Stimulated activated CD4-positive, alpha-beta T cell treated with anti-CD3 and anti-CD28 coated beads, Interleukin-1b, Interleukin-23, amount 100 ng/mL, for 4 hours (primary cell): ENCODE results near the gene BOD1.

Experiments
- DNase-seq, 2 donors: peaks; one replicate each; pipeline ENCODE4 v3.0.0-alpha.2; 2020; ENCODE audit warnings: low read depth in 2 of 2

BOD1 gene

DNA sequence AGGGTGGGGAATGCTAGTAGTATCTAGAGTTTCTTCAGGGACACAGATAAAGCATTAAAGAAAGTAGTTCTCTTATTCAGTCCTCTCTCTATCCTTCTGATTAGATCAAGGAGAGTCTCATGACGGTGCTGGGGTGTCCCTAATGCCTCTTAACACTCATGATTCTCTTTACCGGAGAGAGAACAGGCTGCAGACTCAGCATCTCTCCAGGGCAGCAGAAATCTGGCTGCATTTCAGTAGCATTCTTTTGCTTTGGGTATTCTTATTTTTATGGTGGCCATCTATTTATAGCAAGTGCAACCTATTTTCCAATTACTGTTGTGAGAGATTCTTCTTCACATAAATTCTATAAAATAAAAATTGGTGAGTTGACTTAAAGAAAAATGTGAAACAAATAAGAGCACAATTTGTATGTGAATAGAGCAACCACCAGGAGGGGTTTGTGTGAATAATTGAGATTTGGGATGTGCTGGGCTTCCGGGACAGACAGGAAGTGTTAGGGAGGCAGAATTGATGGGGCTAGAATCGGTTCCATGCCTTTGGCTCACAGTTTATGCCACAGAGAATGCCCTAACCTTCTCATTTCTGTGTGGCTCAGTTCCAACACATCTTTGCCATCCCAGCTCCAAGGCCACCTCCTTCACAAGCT is 23.8 kb upstream of the BOD1 start:
- DNase-seq, result no peak

DNA sequence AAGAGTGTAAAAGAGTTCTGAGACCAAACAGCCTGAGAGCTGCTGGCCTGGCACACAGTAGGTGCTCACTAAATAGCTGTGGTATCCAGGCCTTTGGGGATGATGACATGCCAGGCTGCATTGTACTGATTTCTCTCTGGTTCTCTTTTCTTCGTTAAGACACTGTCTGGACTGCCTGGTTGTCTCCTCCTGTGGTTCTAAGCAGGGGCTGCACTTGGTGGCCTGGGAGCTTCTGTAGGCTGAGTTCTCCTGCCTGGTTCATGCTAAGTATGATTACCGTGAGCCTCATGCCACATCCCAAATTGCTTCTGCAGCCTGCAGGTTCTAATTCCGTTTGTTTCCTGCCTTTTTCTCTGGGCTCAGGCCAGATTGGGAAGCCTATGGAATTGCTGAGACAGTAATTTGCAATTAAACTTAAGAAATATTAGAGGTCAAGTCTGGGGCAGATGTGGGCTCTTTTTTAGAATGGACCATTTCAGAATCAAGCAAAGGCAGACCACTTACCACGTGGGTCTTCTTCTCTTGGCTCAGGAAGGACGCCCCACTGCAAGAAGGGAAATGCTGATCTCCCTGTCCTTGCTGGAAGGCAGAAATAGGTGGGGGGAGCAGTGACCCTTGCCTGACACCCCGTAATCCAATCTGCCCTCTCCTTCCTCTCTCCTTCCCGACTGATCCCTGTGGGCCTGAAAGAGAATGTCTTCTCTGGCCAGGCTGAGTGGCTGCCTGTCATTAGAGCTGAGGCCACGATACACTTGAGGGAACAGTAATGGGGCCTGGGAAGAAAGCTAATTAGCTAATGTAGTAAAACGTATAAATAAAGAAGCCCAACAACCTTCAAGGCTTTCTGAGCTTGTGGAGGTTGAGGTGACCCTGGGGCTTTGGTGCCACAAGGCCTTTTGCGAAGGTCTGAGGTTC is 21.9 kb upstream of the BOD1 start:
- DNase-seq, result no peak

DNA sequence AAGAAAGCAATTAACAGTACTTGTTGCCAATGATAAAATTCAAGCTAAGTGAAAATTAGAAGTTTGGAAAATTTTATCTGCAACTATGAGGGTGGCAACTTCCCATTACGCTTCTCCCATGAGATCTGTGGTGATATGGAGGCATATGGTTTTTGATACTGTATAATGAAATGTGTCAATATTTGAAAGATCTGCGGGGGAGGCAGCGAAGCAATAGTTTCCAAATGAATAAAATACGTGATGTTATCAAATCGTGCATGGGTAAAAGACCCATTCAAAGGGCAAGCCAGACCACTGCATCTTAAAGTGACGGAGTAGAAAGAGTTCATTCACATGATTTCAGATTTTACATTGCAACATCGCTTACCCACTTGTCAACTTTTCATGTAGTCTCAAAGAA is 20.9 kb upstream of the BOD1 start:
- DNase-seq, result no peak

DNA sequence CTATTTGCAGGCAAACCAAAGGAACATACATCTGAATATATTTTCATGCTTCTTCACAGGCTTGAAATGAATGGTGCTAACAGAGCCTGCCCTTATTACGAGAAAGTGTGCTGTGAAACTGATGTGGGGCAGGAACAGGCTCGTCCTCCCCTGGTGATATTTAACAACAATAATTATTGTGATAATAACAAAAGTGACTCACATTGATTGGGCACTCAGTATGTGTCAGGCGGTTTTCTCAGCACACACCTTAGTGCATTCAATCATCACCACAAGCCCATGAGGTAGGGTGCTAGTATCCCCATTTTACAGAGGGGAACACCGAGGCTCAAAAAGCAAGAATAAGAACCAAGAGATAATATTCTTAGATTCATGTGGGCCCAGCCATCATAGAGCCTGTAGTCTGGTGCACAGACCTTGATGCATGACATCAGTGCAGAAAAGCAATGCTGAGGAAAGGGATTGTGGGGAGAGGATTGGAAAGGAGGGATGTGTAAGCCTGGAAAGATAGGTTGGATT is 18.1 kb upstream of the BOD1 start:
- no peak for DNase-seq

DNA sequence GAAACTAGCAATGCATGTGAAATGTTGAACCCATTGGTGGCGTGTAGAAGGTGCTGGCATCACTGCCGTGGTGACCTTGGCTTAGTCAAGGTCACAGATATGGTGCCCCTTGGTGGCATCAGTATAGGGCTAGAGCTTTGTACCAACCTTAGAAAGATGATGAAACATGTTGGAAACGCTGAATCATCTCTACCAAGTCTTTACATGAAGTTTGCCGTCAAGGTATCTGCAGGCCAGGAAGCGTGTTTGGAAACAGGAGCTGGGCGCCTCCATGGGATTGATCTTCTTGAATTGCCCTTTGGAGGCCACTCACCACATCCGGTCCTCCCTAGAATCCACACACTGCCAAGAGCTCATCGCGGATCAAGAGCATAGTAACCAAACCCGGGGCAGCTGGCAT is 16.9 kb upstream of the BOD1 start:
- DNase-seq, result no peak

DNA sequence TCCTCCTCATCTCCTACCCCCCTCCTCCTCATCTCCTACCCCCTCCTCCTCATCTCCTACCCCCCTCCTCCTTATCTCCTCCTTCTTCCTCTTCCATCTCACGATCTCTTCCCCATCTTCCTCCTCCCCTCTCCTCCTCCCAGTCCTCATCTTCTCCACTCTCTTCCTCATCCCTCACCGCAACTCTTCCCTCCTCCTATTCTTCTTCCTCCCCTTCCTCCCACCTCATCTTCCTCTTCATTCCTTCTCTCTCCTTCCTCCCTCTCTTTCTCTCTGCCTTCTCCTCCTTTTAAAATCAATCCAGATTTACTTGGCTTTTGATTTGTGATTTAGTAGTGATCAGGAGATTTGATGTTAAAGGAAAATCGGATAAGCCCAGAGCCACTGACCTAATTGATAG is 15.0 kb upstream of the BOD1 start:
- no peak for DNase-seq

DNA sequence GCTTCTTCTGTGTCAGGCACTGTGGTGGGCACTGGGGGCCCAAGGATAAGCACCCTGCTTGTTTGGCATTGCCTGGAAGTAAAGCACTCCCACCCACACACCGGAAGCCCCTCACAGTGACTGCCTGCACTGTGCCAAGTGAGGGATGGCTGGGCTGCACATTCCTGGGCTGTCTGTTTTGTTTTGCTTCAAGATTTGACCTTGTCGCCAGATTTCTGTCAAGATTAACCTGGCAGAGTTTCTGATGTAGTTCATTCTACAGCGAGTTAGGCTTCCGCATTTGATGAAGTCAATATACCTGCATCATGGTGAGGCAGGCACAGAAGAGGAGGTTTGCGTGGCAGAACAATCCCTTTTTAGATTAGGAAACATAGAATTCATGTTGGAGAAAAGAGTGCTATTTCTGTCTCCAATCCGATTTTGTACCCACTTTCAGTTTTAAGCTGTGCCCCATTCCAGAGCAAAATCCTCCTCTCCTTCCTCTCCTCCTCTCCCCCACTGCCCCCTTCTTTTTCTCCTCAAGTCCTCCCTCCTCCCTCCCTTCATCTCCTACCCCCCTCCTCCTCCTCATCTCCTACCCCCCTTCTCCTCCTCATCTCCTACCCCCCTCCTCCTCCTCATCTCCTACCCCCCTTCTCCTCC is 14.4 kb upstream of the BOD1 start:
- DNase-seq, result no peak

DNA sequence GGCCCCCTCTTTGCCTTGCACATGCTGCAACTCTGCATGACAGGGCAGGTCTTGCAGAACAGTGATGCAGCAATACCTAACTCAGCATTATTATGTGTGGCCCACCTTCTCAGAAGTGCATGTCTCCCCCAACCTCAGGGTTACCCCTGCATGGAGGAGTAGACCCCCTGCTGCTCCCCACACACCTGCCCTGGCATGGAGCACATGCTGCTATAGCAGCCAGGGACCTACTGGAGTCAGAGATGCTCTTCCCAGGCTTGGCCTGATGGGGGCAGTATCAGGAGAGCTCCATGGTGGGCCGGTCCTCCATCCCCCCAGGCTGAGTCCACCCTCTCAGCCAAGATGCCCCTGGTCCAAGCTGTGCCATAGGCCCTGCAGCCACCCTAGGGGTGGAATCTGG is 13.2 kb upstream of the BOD1 start:
- DNase-seq, result no peak

DNA sequence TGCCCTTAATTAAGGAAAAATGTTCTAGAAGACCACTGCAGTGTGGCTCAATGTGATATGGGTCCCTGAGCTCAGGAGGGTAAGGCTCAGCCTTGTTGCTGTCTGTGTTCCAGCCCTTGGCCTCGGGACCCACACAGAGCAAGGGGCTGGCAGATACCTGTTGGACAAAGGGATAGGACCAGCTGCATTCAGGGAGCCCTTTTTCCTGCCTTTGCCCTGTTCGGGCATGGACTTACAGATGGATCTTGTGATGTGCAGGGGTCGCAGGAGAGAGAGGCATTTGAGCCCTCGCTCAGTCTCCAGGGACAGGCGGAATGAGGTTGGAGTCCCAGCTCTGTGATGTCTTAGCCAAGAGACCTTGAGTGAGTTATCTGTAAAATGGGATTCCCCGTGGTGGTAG is 12.1 kb upstream of the BOD1 start:
- no peak for DNase-seq

DNA sequence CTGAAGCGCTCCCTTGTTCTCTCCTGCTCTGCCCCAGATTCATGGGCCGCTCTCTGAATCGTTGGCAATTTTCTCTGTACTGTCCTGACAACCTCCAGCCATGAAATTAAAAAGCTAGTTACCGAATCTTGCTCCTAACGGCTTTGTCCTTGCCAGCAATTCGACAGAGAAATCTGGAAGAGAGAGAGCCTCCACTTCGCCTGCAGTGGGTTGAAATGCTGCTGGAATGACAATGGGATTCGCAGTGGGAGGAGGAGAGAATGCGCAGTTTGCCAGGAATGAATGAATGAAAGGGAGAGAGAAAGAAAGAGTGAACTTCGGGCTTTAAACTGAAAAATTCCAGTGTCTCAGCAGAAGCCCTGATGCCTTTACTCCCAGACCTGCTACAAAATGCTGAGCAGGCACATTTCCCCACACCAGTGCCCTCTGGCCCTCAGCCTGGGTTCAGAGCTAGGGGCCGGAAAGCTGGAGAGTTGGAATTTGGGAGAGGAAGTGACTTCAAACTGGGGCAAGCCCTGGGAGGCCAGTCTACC is 11.5 kb upstream of the BOD1 start:
- no peak for DNase-seq

DNA sequence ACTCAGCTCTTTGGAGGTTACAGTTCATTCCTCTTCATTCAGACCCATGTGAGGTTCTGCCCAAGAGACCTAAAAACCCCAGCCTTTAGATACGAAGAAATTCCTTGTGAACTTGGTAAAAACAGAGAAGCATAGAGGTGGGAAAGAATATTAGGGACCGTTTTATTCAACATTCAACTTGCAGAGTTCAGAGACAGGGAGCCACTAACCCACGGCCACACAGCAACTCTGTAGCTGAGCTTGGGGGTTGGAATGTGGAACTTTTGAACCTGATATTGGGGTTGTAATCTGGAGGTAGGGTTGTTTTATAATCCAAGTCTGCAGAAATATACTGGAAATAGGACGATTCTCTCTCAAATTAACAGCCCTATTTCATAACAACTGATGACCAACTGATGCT is 10.8 kb upstream of the BOD1 start:
- no peak for DNase-seq

DNA sequence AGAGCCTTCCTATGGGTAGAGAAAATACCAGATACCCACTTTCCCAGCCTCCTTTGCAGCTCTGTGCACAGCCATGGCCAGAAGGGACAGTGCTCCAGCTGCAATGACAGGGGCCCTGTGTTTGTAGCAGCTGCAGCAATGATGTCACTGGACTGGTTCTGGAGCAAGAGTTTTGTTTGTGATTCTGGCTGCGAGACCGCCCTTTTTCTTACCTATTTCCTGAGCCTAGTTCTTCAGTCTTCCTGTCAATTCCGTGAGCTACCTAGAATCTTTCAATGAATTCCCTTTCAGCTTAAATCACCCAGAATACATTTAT is 10.0 kb upstream of the BOD1 start:
- no peak for DNase-seq

DNA sequence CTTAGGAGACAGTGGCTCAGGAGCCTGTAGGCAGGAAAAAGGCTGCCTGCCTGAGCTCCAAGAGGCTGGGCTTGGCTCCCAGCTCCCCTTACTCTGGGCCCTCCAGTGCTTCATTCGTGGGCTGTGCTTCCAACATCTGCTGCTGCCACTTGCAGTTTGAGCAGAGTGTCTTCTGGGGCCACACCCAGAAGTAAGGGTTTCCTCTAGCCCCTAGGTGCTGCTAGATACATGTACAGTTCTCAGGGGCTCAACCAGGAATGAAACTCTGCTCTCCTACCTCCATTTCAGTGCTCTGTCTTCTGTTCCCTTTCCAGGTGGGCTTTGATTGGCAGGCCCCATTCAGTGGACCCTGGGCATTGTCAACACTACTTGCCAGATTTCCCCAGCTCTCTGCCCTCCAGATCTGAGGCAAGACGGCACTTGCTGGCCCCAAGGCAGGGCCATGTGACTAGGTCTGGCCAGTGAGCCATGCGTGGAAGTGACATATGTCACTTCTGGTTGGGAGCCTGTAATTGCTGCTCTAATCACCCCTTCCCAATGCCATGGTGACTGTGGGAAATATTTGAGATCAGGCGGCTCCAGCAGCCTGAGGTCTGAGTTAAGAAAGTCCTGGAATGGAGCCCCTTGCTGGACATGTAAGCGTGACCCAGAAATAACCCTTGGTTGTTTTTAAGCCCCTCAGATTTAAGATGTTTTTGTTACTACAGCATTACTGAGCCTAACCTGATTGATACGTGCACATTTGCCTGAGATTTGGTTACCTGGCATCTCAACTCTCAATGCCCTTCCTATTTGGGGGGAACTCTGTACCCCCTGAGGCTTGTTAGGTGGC is 9.4 kb upstream of the BOD1 start:
- no peak for DNase-seq

DNA sequence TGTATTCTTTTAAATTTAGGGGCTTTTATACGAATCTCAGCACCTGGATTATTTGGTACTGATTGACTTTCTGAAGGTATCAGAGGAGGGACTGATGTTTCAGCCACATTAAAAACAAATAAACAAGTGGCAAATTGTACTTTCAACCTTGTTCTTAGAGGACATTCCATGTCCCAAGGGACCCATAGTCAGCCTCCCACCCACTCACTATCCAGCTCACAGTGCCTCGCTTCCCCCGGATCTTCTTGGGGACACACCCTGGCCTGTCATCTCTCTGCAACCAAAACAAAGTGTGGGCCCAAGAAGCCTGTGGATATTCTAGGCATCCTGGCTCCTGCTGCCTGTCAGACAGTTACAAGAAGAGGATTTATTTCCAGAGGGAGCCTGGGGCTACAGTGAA is 8.8 kb upstream of the BOD1 start:
- no peak for DNase-seq

DNA sequence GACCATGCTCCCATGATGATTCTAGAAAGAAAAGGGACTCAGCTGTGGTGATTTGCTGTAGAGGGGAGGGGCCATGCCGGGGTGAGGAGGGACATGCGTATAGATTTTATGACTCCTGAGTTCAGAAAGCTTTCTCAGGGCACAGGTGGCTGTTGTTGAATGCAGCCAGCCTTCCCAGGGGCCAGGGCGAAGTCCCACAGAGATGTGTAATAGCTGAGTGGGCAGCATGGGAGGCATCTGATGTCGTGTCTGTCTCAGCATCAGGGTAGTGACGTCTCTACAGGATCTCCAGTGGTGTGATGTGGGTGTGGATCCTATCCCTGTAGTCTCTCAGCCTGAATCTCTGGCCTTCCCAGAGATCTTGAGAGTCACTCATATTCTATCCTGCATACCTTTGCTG is 7.8 kb upstream of the BOD1 start:
- no peak for DNase-seq

DNA sequence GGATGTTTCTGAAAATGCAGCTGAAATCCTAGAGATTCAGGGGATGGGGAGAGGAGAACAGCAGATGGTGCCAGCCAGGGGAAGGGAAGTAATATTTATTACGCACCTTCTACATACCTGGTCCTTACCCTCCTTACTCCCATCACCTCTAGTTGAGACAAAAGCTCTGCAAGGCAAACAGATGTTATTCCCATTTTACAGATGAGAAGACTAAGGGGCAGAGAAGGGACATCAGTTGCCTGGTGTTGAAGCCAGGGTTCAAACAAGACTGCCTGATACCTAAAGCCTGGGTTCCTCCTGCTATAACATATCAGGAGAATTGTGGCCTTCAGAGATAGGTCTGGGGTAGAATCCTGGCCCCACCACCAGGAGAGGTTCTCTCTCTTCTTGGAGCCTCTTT is 7.3 kb upstream of the BOD1 start:
- DNase-seq, result no peak

DNA sequence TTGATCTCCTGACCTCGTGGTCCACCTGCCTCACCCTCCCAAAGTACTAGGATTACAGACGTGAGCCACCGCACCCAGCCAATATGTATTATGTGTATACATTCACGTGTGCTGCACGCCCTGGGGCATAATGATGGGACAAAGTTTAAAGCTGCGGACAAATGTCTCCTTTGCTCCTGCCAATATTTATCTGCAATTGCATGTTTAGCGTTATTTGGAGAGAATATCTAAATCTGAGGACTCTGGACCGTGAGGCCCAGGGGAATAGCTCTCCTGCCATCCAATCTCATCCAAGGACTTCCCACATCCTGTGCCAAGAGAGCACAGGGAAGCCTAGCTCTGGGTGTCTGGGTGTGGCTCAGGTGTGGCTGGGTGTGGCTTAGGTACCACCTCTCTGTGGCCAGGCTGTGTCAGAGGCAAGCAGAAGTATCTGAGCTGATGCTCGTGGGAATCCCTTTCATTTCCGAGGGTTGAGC is 6.9 kb upstream of the BOD1 start:
- DNase-seq, result no peak

DNA sequence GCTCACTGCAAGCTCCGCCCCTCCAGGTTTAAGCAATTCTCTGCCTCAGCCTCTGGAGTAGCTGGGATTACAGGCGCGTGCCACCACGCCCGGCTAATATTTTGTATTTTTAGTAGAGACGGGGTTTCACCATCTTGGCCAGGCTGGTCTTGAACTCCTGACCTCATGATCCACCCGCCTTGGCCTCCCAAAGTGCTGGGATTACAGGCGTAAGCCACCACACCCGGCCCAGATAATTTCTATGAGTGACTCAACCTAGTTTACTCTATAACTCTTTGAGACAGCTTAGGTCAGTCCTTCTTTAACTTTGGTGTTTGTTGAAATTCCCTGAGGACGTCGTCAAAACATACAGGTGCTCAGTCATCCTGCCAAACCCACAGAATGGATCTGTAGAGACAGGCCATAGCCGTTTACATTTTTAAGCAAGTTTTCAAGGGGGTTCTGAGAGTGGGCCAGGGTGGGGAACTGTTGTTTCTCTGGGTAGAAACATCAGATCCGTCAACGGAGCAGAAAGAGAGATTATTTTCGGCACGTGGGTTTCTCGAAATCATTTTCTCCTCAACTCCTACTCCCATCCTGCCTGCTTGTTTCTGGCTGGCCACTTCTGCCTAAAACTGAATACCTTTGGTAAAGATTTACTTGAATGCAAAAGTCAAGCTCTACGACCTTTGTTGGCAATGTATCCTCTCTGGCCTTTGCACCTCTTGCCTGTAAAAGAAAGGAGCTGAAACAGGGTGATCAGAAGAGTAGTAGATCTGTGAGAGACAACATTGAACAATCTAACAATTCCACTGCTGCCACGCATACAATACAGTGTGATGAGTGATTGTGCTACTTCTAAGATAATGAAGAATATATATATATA is 6.0 kb upstream of the BOD1 start:
- DNase-seq, result no peak

DNA sequence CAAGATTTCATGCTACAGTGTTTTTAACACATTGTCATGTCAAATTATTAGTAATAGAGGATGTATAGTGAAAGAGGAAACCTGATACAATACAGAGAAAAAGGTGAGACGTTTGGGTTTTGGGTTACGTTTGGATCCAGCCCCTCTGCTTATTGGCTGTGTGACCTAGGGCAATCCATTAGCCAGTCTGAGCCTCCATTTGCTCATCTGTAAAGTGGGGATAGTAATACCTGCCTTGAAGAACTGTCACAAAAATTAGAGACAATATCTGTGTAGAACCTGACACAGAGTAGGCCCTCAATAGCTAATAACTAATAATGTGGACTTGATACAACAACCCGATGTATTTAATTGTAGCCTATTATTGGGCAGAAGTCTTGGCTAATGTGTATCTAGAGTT is 4.3 kb upstream of the BOD1 start:
- DNase-seq, result no peak

DNA sequence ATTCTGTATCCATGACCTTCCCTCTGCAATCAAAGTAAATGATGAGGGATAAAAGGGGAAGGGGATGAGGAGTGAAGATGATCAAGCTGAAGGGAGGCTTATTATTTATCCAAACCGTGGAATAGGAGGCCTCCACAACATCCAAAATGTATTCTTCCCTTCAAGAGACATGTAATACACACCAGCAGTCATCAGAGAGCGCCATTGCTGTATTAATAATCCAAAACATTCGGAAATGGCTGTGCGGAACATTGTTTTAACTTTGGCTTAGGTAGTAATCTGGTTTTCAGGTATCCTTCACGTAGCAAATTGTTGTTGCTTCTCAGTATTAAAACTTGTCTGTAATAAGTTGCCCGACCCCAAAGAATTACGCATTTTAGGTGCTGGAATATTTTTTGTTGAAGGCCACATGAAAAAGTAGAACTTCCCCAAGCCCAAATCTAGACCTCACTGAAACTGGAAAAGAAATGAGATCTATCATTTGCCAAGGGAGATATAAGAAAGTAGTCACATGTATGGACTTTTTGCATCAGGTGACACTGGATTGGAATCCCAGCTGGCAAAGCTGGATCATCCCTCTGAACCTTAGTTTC is 2.6 kb upstream of the BOD1 start:
- DNase-seq, result peak in 1 of 2 donors; percentile 41
